Measurements from ENCODE around the gene ADAM22.
A peak's percentile ranks its signal among the peaks of the same experiment; 100 is the strongest.

The ADAM22 gene

GRCh38 chr7:87948371-87948770 is 14.3 kb downstream of the ADAM22 start:
- Mint-ChIP-seq H3K9me3 (no peaks in the 10 kb centered on the region), H3K4me1 (no peaks in the 10 kb centered on the region), H3K36me3 (ENCODE audit: low read depth) (peaks cover 4% of the 10 kb centered on the region), H3K27me3 (ENCODE audit: low read depth) (no peaks in the 10 kb centered on the region), H3K4me3 (no peak overlapping the region), H3K27ac (no peak overlapping the region)
- TF ChIP-seq, protein P1, sequence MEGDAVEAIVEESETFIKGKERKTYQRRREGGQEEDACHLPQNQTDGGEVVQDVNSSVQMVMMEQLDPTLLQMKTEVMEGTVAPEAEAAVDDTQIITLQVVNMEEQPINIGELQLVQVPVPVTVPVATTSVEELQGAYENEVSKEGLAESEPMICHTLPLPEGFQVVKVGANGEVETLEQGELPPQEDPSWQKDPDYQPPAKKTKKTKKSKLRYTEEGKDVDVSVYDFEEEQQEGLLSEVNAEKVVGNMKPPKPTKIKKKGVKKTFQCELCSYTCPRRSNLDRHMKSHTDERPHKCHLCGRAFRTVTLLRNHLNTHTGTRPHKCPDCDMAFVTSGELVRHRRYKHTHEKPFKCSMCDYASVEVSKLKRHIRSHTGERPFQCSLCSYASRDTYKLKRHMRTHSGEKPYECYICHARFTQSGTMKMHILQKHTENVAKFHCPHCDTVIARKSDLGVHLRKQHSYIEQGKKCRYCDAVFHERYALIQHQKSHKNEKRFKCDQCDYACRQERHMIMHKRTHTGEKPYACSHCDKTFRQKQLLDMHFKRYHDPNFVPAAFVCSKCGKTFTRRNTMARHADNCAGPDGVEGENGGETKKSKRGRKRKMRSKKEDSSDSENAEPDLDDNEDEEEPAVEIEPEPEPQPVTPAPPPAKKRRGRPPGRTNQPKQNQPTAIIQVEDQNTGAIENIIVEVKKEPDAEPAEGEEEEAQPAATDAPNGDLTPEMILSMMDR (IDR thresholded peaks at IDR 0.05; ENCODE audit: unreplicated experiment in 3 of 3), result no peak

- TF ChIP-seq, protein P1 (IDR thresholded peaks at IDR 0.05; ENCODE audit: unreplicated experiment in 3 of 3), result no peak
- Mint-ChIP-seq H3K36me3 (ENCODE audit: low read depth) (peaks cover 11% of the 10 kb centered on the region), H3K4me3 (no peak overlapping the region)
Observed at GRCh38 chr7:87959336-87959735, 25.3 kb downstream of the ADAM22 start.

DNA sequence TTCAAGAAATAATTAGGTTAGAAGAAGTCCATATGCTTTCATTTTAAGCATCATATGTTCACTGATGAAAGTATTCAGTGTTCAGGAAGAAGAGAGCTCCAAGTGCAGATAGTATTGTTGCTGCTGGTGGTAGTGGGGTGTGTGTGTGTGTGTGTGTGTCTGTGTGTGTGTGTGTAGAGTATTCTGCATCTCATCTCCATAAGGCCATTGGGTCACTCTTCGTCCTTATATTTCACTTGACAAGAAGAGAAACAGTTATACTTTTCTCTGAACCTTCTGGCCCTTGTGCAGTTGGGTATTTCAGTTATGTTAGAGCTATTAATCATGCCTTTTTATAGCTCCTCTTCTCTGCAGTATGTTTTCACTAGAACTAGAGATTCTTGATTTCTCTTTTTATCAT is 26.2 kb downstream of the ADAM22 start:
- Mint-ChIP-seq H3K27ac (peak overlapping the region in 1 of 3 experiments; percentile 32), H3K9me3 (peaks cover 7% of the 10 kb centered on the region), H3K36me3 (ENCODE audit: low read depth) (peaks cover 11% of the 10 kb centered on the region), H3K27me3 (ENCODE audit: low read depth) (no peaks in the 10 kb centered on the region), H3K4me1 (peaks cover 5% of the 10 kb centered on the region), H3K4me3 (no peak overlapping the region)
- TF ChIP-seq, protein P1 (IDR thresholded peaks at IDR 0.05; ENCODE audit: unreplicated experiment in 3 of 3), result no peak

More at GRCh38 chr7:87959336-87959735, 25.3 kb downstream of the ADAM22 start:
- peaks cover 7% of the 10 kb centered on the region for H3K9me3 Mint-ChIP-seq
- H3K27me3 Mint-ChIP-seq (ENCODE audit: low read depth), result no peaks in the 10 kb centered on the region
- peaks cover 5% of the 10 kb centered on the region for H3K4me1 Mint-ChIP-seq
- no peak overlapping the region for H3K27ac Mint-ChIP-seq

GRCh38 chr7:87961754-87962153 is 27.7 kb downstream of the ADAM22 start:
- H3K4me1 Mint-ChIP-seq, result peaks cover 5% of the 10 kb centered on the region

DNA sequence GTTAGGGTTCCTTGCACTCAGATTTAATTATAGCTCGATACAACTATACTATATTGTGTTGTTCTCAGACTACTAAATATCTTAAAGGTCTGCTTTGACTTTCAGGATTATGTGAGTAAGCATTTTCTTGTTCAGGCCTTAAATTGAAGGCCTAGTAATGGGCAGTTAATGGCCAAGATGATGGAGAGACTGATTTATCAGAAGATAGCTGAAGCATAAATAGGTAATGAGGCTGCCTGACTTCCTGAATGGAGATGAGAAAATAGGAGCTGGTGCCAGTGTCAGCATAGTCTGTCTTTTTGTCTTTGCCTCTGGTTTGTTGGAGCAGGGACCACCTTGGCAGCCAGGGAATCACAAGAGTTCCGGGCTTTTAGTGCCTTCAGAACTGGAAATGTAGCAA is 32.2 kb downstream of the ADAM22 start:
- H3K9me3 Mint-ChIP-seq, result no peaks in the 10 kb centered on the region
- TF ChIP-seq, protein P1 (IDR thresholded peaks at IDR 0.05; ENCODE audit: unreplicated experiment in 3 of 3), result no peak
- H3K27ac Mint-ChIP-seq, result no peak overlapping the region
- H3K4me1 Mint-ChIP-seq, result no peaks in the 10 kb centered on the region
- H3K27me3 Mint-ChIP-seq (ENCODE audit: low read depth), result no peaks in the 10 kb centered on the region
- no peaks in the 10 kb centered on the region for H3K36me3 Mint-ChIP-seq (ENCODE audit: low read depth)
- no peak overlapping the region for H3K4me3 Mint-ChIP-seq

More at GRCh38 chr7:87961754-87962153, 27.7 kb downstream of the ADAM22 start:
- H3K27me3 Mint-ChIP-seq (ENCODE audit: low read depth), result no peaks in the 10 kb centered on the region
- TF ChIP-seq, protein P1 (IDR thresholded peaks at IDR 0.05; ENCODE audit: unreplicated experiment in 3 of 3), result no peak
- H3K9me3 Mint-ChIP-seq, result peaks cover 3% of the 10 kb centered on the region
- no peak overlapping the region for H3K4me3 Mint-ChIP-seq
- H3K36me3 Mint-ChIP-seq (ENCODE audit: low read depth), result peaks cover 6% of the 10 kb centered on the region
- H3K27ac Mint-ChIP-seq, result no peak overlapping the region

GRCh38 chr7:87968021-87968420 is 34.0 kb downstream of the ADAM22 start:
- H3K9me3 Mint-ChIP-seq, result no peaks in the 10 kb centered on the region

More at GRCh38 chr7:87968021-87968420, 34.0 kb downstream of the ADAM22 start:
- Mint-ChIP-seq H3K4me1 (no peaks in the 10 kb centered on the region), H3K27ac (no peak overlapping the region), H3K27me3 (ENCODE audit: low read depth) (no peaks in the 10 kb centered on the region), H3K4me3 (no peak overlapping the region), H3K36me3 (ENCODE audit: low read depth) (peaks cover 7% of the 10 kb centered on the region)
- TF ChIP-seq, protein P1 (IDR thresholded peaks at IDR 0.05; ENCODE audit: unreplicated experiment in 3 of 3), result no peak

Data from nephron (organoid).